HUES64 (cell line): ENCODE data around the gene NINJ1.

Source experiments
- H3K27ac ChIP-seq: 2 replicates; pipeline ENCODE4 v1.7.0; 2013; ENCODE audit warnings: low read depth, low read length, inconsistent platforms
- H3K27me3 ChIP-seq: 2 replicates; pipeline ENCODE4 v1.6.1; 2013; ENCODE audit warnings: mild to moderate bottlenecking, low read length; ENCODE audit not compliant: insufficient read depth
- H3K36me3 ChIP-seq: 2 replicates; pipeline ENCODE4 v1.6.1; 2013; ENCODE audit warnings: mild to moderate bottlenecking, low read length; ENCODE audit not compliant: insufficient read depth
- H3K4me1 ChIP-seq: 2 replicates; pipeline ENCODE4 v1.6.1; 2013; ENCODE audit warnings: mild to moderate bottlenecking, low read length, moderate library complexity; ENCODE audit not compliant: insufficient read depth
- H3K4me3 ChIP-seq: 2 replicates; pipeline ENCODE4 v1.5.1; 2013; ENCODE audit warnings: mild to moderate bottlenecking, low read length, moderate library complexity
- H3K9ac ChIP-seq: 2 replicates; pipeline ENCODE4 v1.6.1; 2013; ENCODE audit warnings: mild to moderate bottlenecking, low read depth, low read length
- H3K9me3 ChIP-seq: 2 replicates; pipeline ENCODE4 v1.6.1; 2013; ENCODE audit warnings: low read depth, low read length; ENCODE audit not compliant: insufficient read depth
- WGBS: fragments of 150-250, 120-280 bp; methylation state at CpG from one replicate; pipeline ENCODE4 v1.1.7; 2013; ENCODE audit warnings: missing lambda C conversion rate; 5-methylcytosine and 5-hydroxymethylcytosine counted together

Gene NINJ1

GRCh38 chr9:93129286-93129685, 4.8 kb downstream of the NINJ1 start:
- Histone ChIP-seq H3K9me3 (no peaks in the 10 kb centered on the region), H3K27ac (no peak overlapping the region), H3K4me1 (peaks cover 19% of the 10 kb centered on the region), H3K27me3 (no peaks in the 10 kb centered on the region), H3K4me3 (no peak overlapping the region), H3K36me3 (peaks cover 7% of the 10 kb centered on the region), H3K9ac (no peak overlapping the region)
- 92% methylated on average over 8 of the region's 8 CpGs for WGBS

GRCh38 chr9:93128715-93129224, 5.3 kb downstream of the NINJ1 start:
- no peak overlapping the region for H3K9ac ChIP-seq
- H3K27ac ChIP-seq = no peak overlapping the region
- peaks cover 10% of the 10 kb centered on the region for H3K36me3 ChIP-seq
- H3K4me3 ChIP-seq = no peak overlapping the region
- H3K4me1 ChIP-seq = peaks cover 19% of the 10 kb centered on the region
- 94% methylated on average over 10 of the region's 10 CpGs for WGBS
- H3K27me3 ChIP-seq = no peaks in the 10 kb centered on the region
- no peaks in the 10 kb centered on the region for H3K9me3 ChIP-seq

GRCh38 chr9:93128011-93128714, 5.9 kb downstream of the NINJ1 start:
- H3K4me3 ChIP-seq = no peak overlapping the region
- no peak overlapping the region for H3K27ac ChIP-seq
- WGBS = 93% methylated on average over 14 of the region's 14 CpGs
- H3K9ac ChIP-seq = no peak overlapping the region
- H3K4me1 ChIP-seq = peaks cover 16% of the 10 kb centered on the region
- H3K9me3 ChIP-seq = no peaks in the 10 kb centered on the region
- peaks cover 14% of the 10 kb centered on the region for H3K36me3 ChIP-seq
- H3K27me3 ChIP-seq = no peaks in the 10 kb centered on the region

GRCh38 chr9:93127395-93127911, 6.6 kb downstream of the NINJ1 start:
- H3K27ac ChIP-seq = peak overlapping the region; percentile 16; the same call in 1 of the 2 replicates
- H3K9ac ChIP-seq = no peak overlapping the region
- H3K4me1 ChIP-seq = peaks cover 11% of the 10 kb centered on the region
- WGBS = 84% methylated on average over 8 of the region's 8 CpGs
- H3K9me3 ChIP-seq = no peaks in the 10 kb centered on the region
- H3K36me3 ChIP-seq = peaks cover 14% of the 10 kb centered on the region
- no peak overlapping the region for H3K4me3 ChIP-seq
- no peaks in the 10 kb centered on the region for H3K27me3 ChIP-seq

GRCh38 chr9:93126825-93127368, 7.2 kb downstream of the NINJ1 start:
- no peaks in the 10 kb centered on the region for H3K9me3 ChIP-seq
- no peak overlapping the region for H3K4me3 ChIP-seq
- H3K27me3 ChIP-seq = no peaks in the 10 kb centered on the region
- peaks cover 14% of the 10 kb centered on the region for H3K36me3 ChIP-seq
- peak overlapping the region; percentile 16; the same call in 1 of the 2 replicates for H3K27ac ChIP-seq
- 0 out of 2 replicates have a peak overlapping the region, but pooled peaks have one; percentile 16 for H3K9ac ChIP-seq
- 54% methylated on average over 18 of the region's 18 CpGs for WGBS
- H3K4me1 ChIP-seq = peaks cover 11% of the 10 kb centered on the region

- Histone ChIP-seq H3K27me3 (no peaks in the 10 kb centered on the region), H3K9me3 (no peaks in the 10 kb centered on the region), H3K27ac (peak overlapping the region; percentile 16; the same call in 1 of the 2 replicates), H3K36me3 (peaks cover 14% of the 10 kb centered on the region), H3K9ac (no peak overlapping the region), H3K4me1 (peaks cover 11% of the 10 kb centered on the region), H3K4me3 (no peak overlapping the region)
- WGBS = 87% methylated on average over 23 of the region's 23 CpGs
Measured at GRCh38 chr9:93126151-93126781, 7.8 kb downstream of the NINJ1 start.

- Histone ChIP-seq H3K9ac (no peak overlapping the region), H3K4me3 (no peak overlapping the region), H3K27ac (no peak overlapping the region), H3K9me3 (no peaks in the 10 kb centered on the region), H3K4me1 (peaks cover 11% of the 10 kb centered on the region), H3K36me3 (peaks cover 14% of the 10 kb centered on the region), H3K27me3 (no peaks in the 10 kb centered on the region)
- WGBS = 94% methylated on average over 10 of the region's 10 CpGs
Measured at GRCh38 chr9:93125331-93125894, 8.6 kb downstream of the NINJ1 start.

- Histone ChIP-seq H3K27me3 (no peaks in the 10 kb centered on the region), H3K9me3 (no peaks in the 10 kb centered on the region), H3K4me3 (no peak overlapping the region), H3K27ac (no peak overlapping the region), H3K4me1 (peaks cover 11% of the 10 kb centered on the region), H3K36me3 (peaks cover 14% of the 10 kb centered on the region), H3K9ac (no peak overlapping the region)
- 95% methylated on average over 16 of the region's 16 CpGs for WGBS
Measured at GRCh38 chr9:93124793-93125192, 9.3 kb downstream of the NINJ1 start.

GRCh38 chr9:93123561-93124283, 10.3 kb downstream of the NINJ1 start:
- H3K27ac ChIP-seq = no peak overlapping the region
- peaks cover 11% of the 10 kb centered on the region for H3K4me1 ChIP-seq
- H3K4me3 ChIP-seq = no peak overlapping the region
- 89% methylated on average over 14 of the region's 14 CpGs for WGBS
- peaks cover 14% of the 10 kb centered on the region for H3K36me3 ChIP-seq
- H3K9ac ChIP-seq = no peak overlapping the region
- no peaks in the 10 kb centered on the region for H3K9me3 ChIP-seq
- no peaks in the 10 kb centered on the region for H3K27me3 ChIP-seq

- Histone ChIP-seq H3K27ac (no peak overlapping the region), H3K9ac (no peak overlapping the region), H3K27me3 (no peaks in the 10 kb centered on the region), H3K4me1 (peaks cover 11% of the 10 kb centered on the region), H3K9me3 (no peaks in the 10 kb centered on the region), H3K4me3 (no peak overlapping the region), H3K36me3 (peaks cover 14% of the 10 kb centered on the region)
- 96% methylated on average over 14 of the region's 14 CpGs for WGBS
Measured at GRCh38 chr9:93122721-93123221, 11.3 kb downstream of the NINJ1 start.
